GM12878 (cell line): Measurements from ENCODE around the gene AQP7. TPM values are rescaled to one million over a fixed set of nuclear protein-coding genes. Genes with fewer than 3 reads are reported as not detected.
"Not testable (repeated sequence)": the region's sequence is repeated elsewhere in the genome, so short reads cannot be mapped to it uniquely, and the experiment has no call there.

Source experiments
- ATAC-seq: fragments of 200-7000 bp; cut with Tn5 transposase; 3 replicates; pipeline ENCODE4 v1.9.1; 2020; ENCODE audit warnings: mild to moderate bottlenecking, moderate library complexity
- Bru-seq: library from RNA; stranded (reverse); fragments of 400-500 nt; gene quantifications from one replicate; lab custom pipeline; 2021; lab: Mats Ljungman, UMichigan
- BruChase-seq, 2 experiments: library from RNA; stranded (reverse); fragments of 400-500 nt; gene quantifications; one replicate each; lab custom pipeline; 2021; lab: Mats Ljungman, UMichigan
- BruUV-seq: library from RNA; stranded (reverse); fragments of 400-500 nt; replicated peaks from 2 replicates; lab custom pipeline; 2021; lab: Mats Ljungman, UMichigan
- CTCF ChIA-PET: fragments of 300-600 bp; sonication (Branson Sonifier 250); formaldehyde crosslinking; extraction: SDS; loops from one replicate; lab custom pipeline; 2021; ENCODE audit warnings: inconsistent platforms; lab: Yijun Ruan, JAX
- POLR2A ChIA-PET: fragments of 350-600 bp; formaldehyde crosslinking; extraction: SDS; loops from one replicate; lab custom pipeline; 2021; ENCODE audit warnings: inconsistent platforms; lab: Charles Lee
- RAD21 ChIA-PET: fragments of 300-600 bp; sonication (Branson Sonifier 250); formaldehyde crosslinking; loops from one replicate; lab custom pipeline; 2023; ENCODE audit warnings: antibody characterized with exemption; ENCODE audit not compliant: unreplicated experiment; lab: Charles Lee
- SMC1A ChIA-PET: fragments of 300-600 bp; sonication (Branson Sonifier 250); formaldehyde crosslinking; loops from one replicate; lab custom pipeline; 2023; ENCODE audit not compliant: unreplicated experiment, uncharacterized antibody; lab: Charles Lee
- DNase-seq: peaks from one replicate; pipeline ENCODE4 v3.0.0-alpha.2; 2011; ENCODE audit warnings: low read depth, low spot score
- FAIRE-seq: peaks from 3 replicates; lab custom pipeline; 2011; peaks lifted over from hg19 to GRCh38; lab: Jason Lieb, UNC
- H2AFZ ChIP-seq: 2 replicates; pipeline ENCODE4 v1.6.0; 2011; ENCODE audit warnings: low read depth, low read length, control low read depth; ENCODE audit not compliant: control insufficient read depth
- H3K27ac ChIP-seq: 2 replicates; pipeline ENCODE4 v1.5.1; 2011; ENCODE audit warnings: control low read depth; ENCODE audit not compliant: control insufficient read depth, insufficient read depth
- H3K27me3 ChIP-seq, 2 experiments: replicated peaks in 1 of 2; 2 replicates each; pipeline versions ENCODE4 v1.6.0 to v1.6.1; 2011; ENCODE audit warnings: low read length in 1 of 2; ENCODE audit not compliant: control insufficient read depth in 2 of 2, insufficient read depth in 2 of 2
- H3K36me3 ChIP-seq, 2 experiments: 2 replicates each; pipeline ENCODE4 v1.5.1; 2011; ENCODE audit warnings: low read length in 1 of 2; ENCODE audit not compliant: control insufficient read depth in 2 of 2, insufficient read depth in 2 of 2
- H3K4me1 ChIP-seq: 2 replicates; pipeline ENCODE4 v1.6.1; 2011; ENCODE audit warnings: mild to moderate bottlenecking, low read length, moderate library complexity, mixed read lengths; ENCODE audit not compliant: control insufficient read depth, insufficient read depth
- H3K4me2 ChIP-seq: 2 replicates; pipeline ENCODE4 v1.6.0; 2011; ENCODE audit warnings: control low read depth; ENCODE audit not compliant: control insufficient read depth, insufficient read depth
- H3K4me3 ChIP-seq: fragments of 200-600 bp; sonication (generic); 2 replicates; pipeline ENCODE4 v1.5.1; 2016
- H3K79me2 ChIP-seq: 2 replicates; pipeline ENCODE4 v1.6.0; 2011; ENCODE audit warnings: low read length; ENCODE audit not compliant: control insufficient read depth, insufficient read depth
- H3K9ac ChIP-seq: 2 replicates; pipeline ENCODE4 v1.8.0; 2011; ENCODE audit warnings: low read length, control low read depth, mixed read lengths; ENCODE audit not compliant: control insufficient read depth, insufficient read depth
- H3K9me3 ChIP-seq: replicated peaks from 3 replicates; pipeline ENCODE4 v1.5.1; 2011; ENCODE audit warnings: mild to moderate bottlenecking, low read length; ENCODE audit not compliant: control insufficient read depth, insufficient read depth
- H4K20me1 ChIP-seq: 2 replicates; pipeline ENCODE4 v1.6.0; 2011; ENCODE audit not compliant: control insufficient read depth, insufficient read depth
- whole genome bisulfite sequencing: methylation state at CpG from one replicate; pipeline ENCODE4 v1.1.6; 2016; ENCODE audit warnings: low lambda C conversion rate; ENCODE audit not compliant: insufficient replicate concordance, insufficient coverage; ENCODE audit errors: missing lambda C conversion rate; 5-methylcytosine and 5-hydroxymethylcytosine counted together
- in situ Hi-C: fragments of 300-500 bp; cut with MboI; formaldehyde crosslinking; loops from 9 replicates; pipeline ENCODE4 v1.14.3; 2018; ENCODE audit warnings: mixed read lengths
- intact Hi-C: fragments of 100-400 bp; cut with micrococcal nuclease; formaldehyde crosslinking; loops from one replicate; pipeline ENCODE4 v1.14.2; 2022; ENCODE audit not compliant: unreplicated experiment
- long read RNA-seq, 2 experiments: library from polyadenylated mRNA; unstranded; transcript quantifications; one replicate each; pipeline ENCODE4 v2.0.0, GENCODE V29; 2019 to 2020
- polyA minus RNA-seq, 3 experiments: library from RNA; depleted of rRNA, polyadenylated mRNA; stranded (reverse); fragments of >200 nt; gene quantifications; 2 replicates each; pipeline ENCODE4 v1.2.3, GENCODE V29; 2011
- polyA plus RNA-seq, 11 experiments: library from polyadenylated mRNA; depleted of rRNA in 4 of 11; unstranded in 6 of 11; stranded (reverse) in 5 of 11; fragments of >200 nt; fragmentation: Nextera tagmentation in 4 of 11; fragmentation: Illumina TruSeq in 1 of 11; extraction: Ambion mirVana in 4 of 11; extraction: Trizol in 1 of 11; gene quantifications; 1 replicate in 1 of 11; 2 replicates in 10 of 11; pipeline versions ENCODE4 v1.2.1 to v1.2.3, GENCODE V29; 2011 to 2016; ENCODE audit warnings: inconsistent platforms in 2 of 11, missing spikeins in 2 of 11, low read depth in 1 of 11
- total RNA-seq, 4 experiments: library from RNA; depleted of rRNA in 3 of 4; stranded (reverse); fragments of >200 nt in 3 of 4; fragmentation: Illumina TruSeq in 1 of 4; extraction: Trizol in 1 of 4; gene quantifications; 2 replicates each; pipeline versions ENCODE4 v1.2.1 to v1.2.3, GENCODE V29; 2013 to 2021

The AQP7 gene
- total RNA-seq (2013; cell fraction: nucleolus; rRNA removed), result 1.8 and 2.7 TPM in 2 replicates
- total RNA-seq (2014; rRNA removed) (not detected in 2 replicates), total RNA-seq (2014; rRNA removed; fragmentation: Illumina TruSeq; extraction: Trizol) (not detected in 2 replicates), total RNA-seq (2021) (not detected in 2 replicates), polyA plus RNA-seq (2011; rRNA removed) (0.04 and 0.06 TPM in 2 replicates), polyA plus RNA-seq (2014; fragmentation: Illumina TruSeq; extraction: Trizol) (not detected in 2 replicates), polyA plus RNA-seq (2014; fragmentation: Nextera tagmentation; extraction: Ambion mirVana) (under 1 TPM in 1 of 2 experiments, not detected in 1; 0.18 TPM), polyA plus RNA-seq (2014; rRNA removed) (0.04 TPM in 1 of 2 replicates, not detected in the other), polyA plus RNA-seq (2016; fragmentation: Nextera tagmentation; extraction: Ambion mirVana) (not detected), polyA minus RNA-seq (2011; rRNA and poly(A)+ RNA removed) (not detected in 2 replicates), Bru-seq, nascent RNA (percentile 20 among the genes with signal in this experiment), BruChase-seq, experiment 1, labeled RNA remaining after a 6-hour chase (percentile 20 among the genes with signal in this experiment), BruChase-seq, experiment 2, labeled RNA remaining after a 2-hour chase (percentile 15 among the genes with signal in this experiment)
- not detected for polyA plus RNA-seq (2011; ENCODE audit: low read depth)
- polyA plus RNA-seq (2011; cell fraction: cytosol; rRNA removed), result 0.08 and 0.10 TPM in 2 replicates
- 0.09 and 0.39 TPM in 2 replicates for polyA plus RNA-seq (2011; cell fraction: nucleus; rRNA removed)
- not detected in 2 replicates for polyA plus RNA-seq (2012)
- polyA minus RNA-seq (2011; cell fraction: cytosol; rRNA and poly(A)+ RNA removed), result not detected in 2 replicates
- 0.48 and 0.77 TPM in 2 replicates for polyA minus RNA-seq (2011; cell fraction: nucleus; rRNA and poly(A)+ RNA removed)
- long read RNA-seq, experiment 1, result 0 reads
- long read RNA-seq, experiment 2, result 0 reads

DNA sequence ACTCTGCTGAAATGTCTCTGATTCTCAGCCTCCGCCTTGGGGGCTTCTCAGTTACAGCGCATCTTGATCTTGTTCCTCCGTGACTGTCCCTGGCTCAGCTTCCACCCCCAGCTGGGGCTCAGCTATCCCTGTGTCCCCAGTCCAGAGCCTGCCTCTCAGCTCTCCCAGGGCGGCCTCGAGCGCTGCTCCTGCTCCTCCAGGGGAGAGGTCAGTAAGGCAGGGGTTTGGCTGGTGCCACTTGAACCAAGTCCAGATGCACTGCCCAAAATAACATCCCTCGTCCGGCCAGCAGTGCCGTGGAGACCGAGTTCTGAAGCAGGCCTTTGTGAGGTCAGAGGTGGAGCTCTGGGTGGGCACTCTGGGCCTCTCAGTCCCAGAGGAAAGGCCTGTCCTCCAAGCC, at the start of gene AQP7:
AQP7 (minus strand) TSS at position 198 of the 400 bp plus-strand sequence. CDS start 1,306 bp downstream, outside the sequence.
- ATAC-seq, in situ Hi-C loops: not testable (repeated sequence)
- RAD21 ChIA-PET, result interaction anchor here (1.4 kb wide), 1 partner anchor 72 kb away, joined by 5 read pairs; the partner anchor contains the start of gene NOL6

More for the DNA sequence above, at the start of gene AQP7:
- H3K36me3 ChIP-seq, POLR2A ChIA-PET, FAIRE-seq, H3K27me3 ChIP-seq, H3K9me3 ChIP-seq, DNase-seq, H3K4me2 ChIP-seq, H3K4me1 ChIP-seq, H3K27ac ChIP-seq, H3K4me3 ChIP-seq, H3K79me2 ChIP-seq, H3K9ac ChIP-seq, BruUV-seq, H4K20me1 ChIP-seq: not testable (repeated sequence)
- CTCF ChIA-PET, result interaction anchor here (1.3 to 4.1 kb wide), 6 partner anchors 30 to 72 kb away, joined by 3 to 68 read pairs (median 24); partner anchors contain the start of genes AQP3 and NOL6
- 40% methylated on average over 10 of the region's 10 CpGs for WGBS
- SMC1A ChIA-PET, result interaction anchor here (1.1 to 1.5 kb wide), 2 partner anchors 60 to 102 kb away, joined by 3 to 4 read pairs; no protein-coding TSS in a partner anchor
- H2AFZ ChIP-seq, result peak within 1 kb of the TSS; percentile 17; the same call in 1 of the 2 replicates
- intact Hi-C loops, result loop anchor here (2.0 kb wide), 1 partner anchor 320 kb away; no protein-coding TSS in a partner anchor
